HepG2 (cell line): ENCODE data around the gene UBL4B.

ENCODE experiments used
- BCL6 ChIP-seq: IDR thresholded peaks from 2 replicates; pipeline ENCODE4 v1.6.1; 2016; ENCODE audit warnings: missing genetic modification reagents, missing compliant biosample characterization
- ELF1 ChIP-seq: sonication (generic); formaldehyde crosslinking; IDR thresholded peaks from 2 replicates; pipeline ENCODE4 v1.4.0; 2020; ENCODE audit warnings: missing genetic modification reagents
- EP300 ChIP-seq, 3 experiments: sonication (generic) in 1 of 3; formaldehyde crosslinking in 1 of 3; IDR thresholded peaks; 2 replicates each; pipeline versions ENCODE4 v1.5.1 to v1.6.1; 2011 to 2020; ENCODE audit warnings: low read depth in 2 of 3, low read length in 2 of 3, borderline replicate concordance in 1 of 3, improper control_type of control experiment in 1 of 3, mild to moderate bottlenecking in 1 of 3, missing genetic modification reagents in 1 of 3, moderate library complexity in 1 of 3
- MIER3 ChIP-seq: IDR thresholded peaks from 2 replicates; pipeline ENCODE4 v1.6.1; 2016; ENCODE audit warnings: missing compliant biosample characterization, borderline replicate concordance
- POLR2AphosphoS5 ChIP-seq: IDR thresholded peaks from 2 replicates; pipeline ENCODE4 v1.6.1; 2012; ENCODE audit warnings: low read depth, low read length
- RFX5 ChIP-seq: IDR thresholded peaks from 2 replicates; pipeline ENCODE4 v1.6.1; 2011; ENCODE audit warnings: low read depth, low read length, improper control_type of control experiment
- ZNF598 ChIP-seq: sonication (generic); formaldehyde crosslinking; IDR thresholded peaks from 2 replicates; pipeline ENCODE4 v1.5.1; 2020; ENCODE audit warnings: mild to moderate bottlenecking, missing genetic modification reagents, borderline replicate concordance
- ZNF720 ChIP-seq: sonication (generic); formaldehyde crosslinking; IDR thresholded peaks from 2 replicates; pipeline ENCODE4 v1.4.0; 2020; ENCODE audit warnings: missing genetic modification reagents
- TF ChIP-seq, protein P1 (sequence below): sonication (generic); formaldehyde crosslinking; IDR thresholded peaks from 2 replicates; pipeline ENCODE4 v1.4.0; 2020; ENCODE audit warnings: mild to moderate bottlenecking, missing genetic modification reagents

DNA sequence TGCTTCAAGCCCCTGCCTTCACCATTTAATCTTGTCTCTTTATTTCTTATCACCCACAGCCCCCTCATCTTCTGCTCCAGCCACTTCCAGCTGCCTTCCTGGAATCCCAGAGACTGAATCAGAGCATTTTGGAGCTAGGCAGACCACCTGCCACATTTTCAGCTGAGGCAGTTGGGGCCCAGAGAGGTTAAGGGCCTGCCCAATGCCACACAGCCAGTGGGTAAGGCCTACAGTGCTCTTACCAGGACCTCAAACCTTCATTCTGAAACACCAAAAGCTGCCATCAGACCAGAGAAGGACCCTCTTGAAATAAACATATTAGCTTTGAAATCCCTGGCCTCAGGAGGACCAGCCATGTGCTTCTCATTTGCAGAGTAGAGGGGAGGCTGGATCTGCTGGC lies 20.4 kb downstream of the UBL4B start:
- TF ChIP-seq ZNF598 (CRISPR knock-in tag) (no peak), MIER3 (CRISPR knock-in tag) (no peak), BCL6 (no peak), ELF1 (no peak), EP300 (IDR thresholded peaks at IDR 0.05; ENCODE audit: low read depth in 2 of 2, low read length in 2 of 2) (no peak), EP300 (CRISPR knock-in tag; IDR thresholded peaks at IDR 0.05; ENCODE audit: borderline replicate concordance) (no peak), POLR2AphosphoS5 (no peak), RFX5 (no peak), ZNF720 (CRISPR knock-in tag) (no peak)
- TF ChIP-seq, protein P1, sequence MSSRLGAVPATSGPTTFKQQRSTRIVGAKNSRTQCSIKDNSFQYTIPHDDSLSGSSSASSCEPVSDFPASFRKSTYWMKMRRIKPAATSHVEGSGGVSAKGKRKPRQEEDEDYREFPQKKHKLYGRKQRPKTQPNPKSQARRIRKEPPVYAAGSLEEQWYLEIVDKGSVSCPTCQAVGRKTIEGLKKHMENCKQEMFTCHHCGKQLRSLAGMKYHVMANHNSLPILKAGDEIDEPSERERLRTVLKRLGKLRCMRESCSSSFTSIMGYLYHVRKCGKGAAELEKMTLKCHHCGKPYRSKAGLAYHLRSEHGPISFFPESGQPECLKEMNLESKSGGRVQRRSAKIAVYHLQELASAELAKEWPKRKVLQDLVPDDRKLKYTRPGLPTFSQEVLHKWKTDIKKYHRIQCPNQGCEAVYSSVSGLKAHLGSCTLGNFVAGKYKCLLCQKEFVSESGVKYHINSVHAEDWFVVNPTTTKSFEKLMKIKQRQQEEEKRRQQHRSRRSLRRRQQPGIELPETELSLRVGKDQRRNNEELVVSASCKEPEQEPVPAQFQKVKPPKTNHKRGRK (CRISPR knock-in tag), result no peak
